GM18909 (cell line): Measurements from ENCODE around the gene SLC35G6.

ENCODE experiments used
- ATAC-seq: cut with Tn5 transposase; IDR thresholded peaks from one replicate; pipeline ENCODE4 v1.9.1; 2021; ENCODE audit warnings: mild to moderate bottlenecking; ENCODE audit not compliant: unreplicated experiment, poor library complexity

Gene SLC35G6

GRCh38 chr17:7499161-7499560 is 17.9 kb downstream of the SLC35G6 start:
- ATAC-seq: no peak

- no peak for ATAC-seq
These were observed 20.5 kb downstream of the SLC35G6 start for GRCh38 chr17:7501729-7502128.

GRCh38 chr17:7502171-7502847 is 21.1 kb downstream of the SLC35G6 start:
- no peak for ATAC-seq

DNA sequence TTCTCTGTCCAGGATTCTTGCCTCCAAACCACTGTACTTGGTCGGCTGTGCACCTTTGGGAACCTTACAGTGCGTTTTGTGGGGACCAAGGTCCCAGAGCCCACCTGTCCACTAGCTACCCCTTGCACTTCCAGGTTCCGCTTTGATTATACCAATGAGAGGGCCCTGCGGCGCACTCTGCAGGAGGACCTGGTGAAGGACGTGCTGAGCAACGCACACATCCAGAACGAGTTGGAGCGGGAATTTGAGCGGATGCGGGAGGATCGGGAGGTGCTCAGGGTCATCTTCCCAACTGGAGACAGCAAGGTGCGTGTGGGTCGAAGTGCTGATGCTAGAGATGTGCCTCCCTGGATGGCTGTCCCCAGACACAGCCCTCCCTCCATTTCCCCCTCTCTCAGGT is 21.7 kb downstream of the SLC35G6 start:
- ATAC-seq: no peak

DNA sequence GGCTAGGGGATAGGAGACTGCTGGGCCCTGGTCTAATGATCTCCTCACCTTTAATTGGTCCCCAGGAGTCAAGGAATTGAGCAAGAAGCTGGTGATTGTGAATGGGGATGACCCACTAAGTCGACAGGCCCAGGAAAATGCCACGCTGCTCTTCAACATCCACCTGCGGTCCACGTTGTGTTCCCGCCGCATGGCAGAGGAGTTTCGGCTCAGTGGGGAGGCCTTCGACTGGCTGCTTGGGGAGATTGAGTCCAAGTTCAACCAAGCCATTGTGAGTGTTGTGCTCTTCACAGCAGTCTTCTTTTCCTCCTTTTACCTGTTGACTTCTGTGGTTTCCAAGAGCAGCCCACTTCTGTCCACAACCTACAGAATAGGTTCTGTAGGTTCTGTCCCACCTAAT is 22.3 kb downstream of the SLC35G6 start:
- ATAC-seq: no peak

DNA sequence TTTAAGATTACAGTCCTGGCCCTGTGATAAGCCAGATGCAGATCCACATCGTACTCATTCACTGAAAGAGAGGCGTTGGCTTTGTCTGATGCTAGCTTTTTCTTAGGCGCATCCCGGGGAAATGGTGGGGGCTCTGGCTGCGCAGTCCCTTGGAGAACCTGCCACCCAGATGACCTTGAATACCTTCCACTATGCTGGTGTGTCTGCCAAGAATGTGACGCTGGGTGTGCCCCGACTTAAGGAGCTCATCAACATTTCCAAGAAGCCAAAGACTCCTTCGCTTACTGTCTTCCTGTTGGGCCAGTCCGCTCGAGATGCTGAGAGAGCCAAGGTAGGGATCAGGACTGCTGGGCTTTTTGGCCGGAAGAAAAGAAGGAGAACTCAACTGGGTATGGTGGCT is 26.9 kb downstream of the SLC35G6 start:
- ATAC-seq: no peak

- no peak for ATAC-seq
These were observed 27.6 kb downstream of the SLC35G6 start for GRCh38 chr17:7508846-7509245.

- ATAC-seq: no peak
These were observed 28.7 kb downstream of the SLC35G6 start for GRCh38 chr17:7509937-7510336.

DNA sequence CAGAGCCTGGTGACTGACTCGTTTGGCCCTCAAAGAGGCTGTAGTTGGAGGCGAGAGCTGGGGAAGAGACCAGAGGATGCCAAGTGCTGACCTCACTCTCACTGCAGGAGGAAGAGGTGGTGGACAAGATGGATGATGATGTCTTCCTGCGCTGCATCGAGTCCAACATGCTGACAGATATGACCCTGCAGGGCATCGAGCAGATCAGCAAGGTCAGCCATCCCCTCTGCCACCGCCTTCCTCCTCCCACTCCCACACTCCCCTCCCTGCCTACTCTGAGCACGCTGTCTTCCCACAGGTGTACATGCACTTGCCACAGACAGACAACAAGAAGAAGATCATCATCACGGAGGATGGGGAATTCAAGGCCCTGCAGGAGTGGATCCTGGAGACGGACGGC is 29.9 kb downstream of the SLC35G6 start:
- ATAC-seq: no peak

- no peak for ATAC-seq
These were observed 30.9 kb downstream of the SLC35G6 start for GRCh38 chr17:7512105-7512504.

DNA sequence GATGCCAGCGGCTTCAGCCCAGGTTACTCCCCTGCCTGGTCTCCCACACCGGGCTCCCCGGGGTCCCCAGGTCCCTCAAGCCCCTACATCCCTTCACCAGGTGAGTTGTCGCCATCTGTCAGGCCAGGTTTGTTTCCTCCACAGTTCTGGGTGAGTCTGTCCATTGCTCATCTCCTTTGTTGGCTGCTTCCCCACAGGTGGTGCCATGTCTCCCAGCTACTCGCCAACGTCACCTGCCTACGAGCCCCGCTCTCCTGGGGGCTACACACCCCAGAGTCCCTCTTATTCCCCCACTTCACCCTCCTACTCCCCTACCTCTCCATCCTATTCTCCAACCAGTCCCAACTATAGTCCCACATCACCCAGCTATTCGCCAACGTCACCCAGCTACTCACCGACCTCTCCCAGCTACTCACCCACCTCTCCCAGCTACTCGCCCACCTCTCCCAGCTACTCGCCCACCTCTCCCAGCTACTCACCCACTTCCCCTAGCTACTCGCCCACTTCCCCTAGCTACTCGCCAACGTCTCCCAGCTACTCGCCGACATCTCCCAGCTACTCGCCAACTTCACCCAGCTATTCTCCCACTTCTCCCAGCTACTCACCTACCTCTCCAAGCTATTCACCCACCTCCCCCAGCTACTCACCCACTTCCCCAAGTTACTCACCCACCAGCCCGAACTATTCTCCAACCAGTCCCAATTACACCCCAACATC is 31.7 kb downstream of the SLC35G6 start:
- no peak for ATAC-seq

DNA sequence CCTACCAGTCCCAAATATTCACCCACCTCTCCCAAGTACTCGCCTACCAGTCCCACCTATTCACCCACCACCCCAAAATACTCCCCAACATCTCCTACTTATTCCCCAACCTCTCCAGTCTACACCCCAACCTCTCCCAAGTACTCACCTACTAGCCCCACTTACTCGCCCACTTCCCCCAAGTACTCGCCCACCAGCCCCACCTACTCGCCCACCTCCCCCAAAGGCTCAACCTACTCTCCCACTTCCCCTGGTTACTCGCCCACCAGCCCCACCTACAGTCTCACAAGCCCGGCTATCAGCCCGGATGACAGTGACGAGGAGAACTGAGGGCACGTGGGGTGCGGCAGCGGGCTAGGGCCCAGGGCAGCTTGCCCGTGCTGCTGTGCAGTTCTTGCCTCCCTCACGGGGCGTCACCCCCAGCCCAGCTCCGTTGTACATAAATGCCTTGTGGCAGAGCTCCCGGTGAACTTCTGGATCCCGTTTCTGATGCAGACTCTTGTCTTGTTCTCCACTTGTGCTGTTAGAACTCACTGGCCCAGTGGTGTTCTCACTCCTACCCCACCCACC is 32.7 kb downstream of the SLC35G6 start:
- no peak for ATAC-seq

DNA sequence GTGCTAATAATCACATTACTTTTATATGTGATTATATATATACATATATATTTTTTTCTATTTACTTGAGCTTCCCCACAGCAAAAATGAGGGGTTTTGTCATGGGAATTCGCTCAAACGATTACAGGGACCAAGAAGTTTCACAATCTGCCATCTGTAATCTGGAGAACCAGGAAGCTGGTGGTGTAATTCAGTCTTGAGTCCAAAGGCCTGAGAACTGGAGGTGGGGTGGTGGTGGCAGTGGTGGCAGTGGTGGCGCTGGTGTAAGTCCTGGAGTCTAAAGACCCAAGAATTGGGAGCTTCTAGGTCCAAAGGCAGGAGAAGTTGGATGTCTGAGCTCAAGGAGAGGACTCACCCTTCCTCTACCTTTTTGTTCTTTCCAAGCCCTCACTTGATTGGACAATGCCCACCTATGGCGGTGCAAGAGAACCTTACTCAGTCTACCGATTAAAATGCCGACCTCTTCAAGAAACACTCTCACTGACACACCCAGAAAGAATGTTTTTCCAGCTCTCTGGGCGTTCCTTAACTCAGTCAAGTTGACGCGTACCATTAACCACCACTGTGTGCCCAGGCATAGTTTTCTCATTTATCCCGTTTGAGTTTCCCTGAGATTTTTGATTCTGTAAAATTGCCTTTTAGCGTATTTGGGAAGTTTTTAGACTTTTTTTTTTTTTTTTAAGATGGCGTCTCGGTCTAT is 34.8 kb downstream of the SLC35G6 start:
- ATAC-seq: no peak

DNA sequence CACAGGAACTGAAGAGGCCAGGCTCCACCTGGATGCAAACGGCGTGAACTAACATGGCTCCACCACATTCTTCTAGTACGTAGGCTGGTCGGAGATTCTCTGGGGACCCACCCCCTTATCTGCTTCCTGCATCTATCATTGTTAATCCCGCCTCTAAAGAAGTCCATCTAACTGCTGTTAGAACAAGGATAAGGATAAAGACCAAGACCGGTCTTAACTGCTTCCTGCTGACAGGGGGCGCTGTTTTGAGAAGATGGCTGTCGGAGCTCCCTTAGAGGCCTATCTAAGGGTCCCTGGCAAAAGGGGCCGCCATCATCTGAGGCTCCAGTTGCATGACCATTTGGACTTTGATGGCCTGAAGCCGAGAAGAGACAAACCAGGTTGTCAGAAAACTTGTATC is 41.8 kb downstream of the SLC35G6 start:
- ATAC-seq: no peak

GRCh38 chr17:7528842-7529241 is 47.6 kb downstream of the SLC35G6 start:
- ATAC-seq: no peak

DNA sequence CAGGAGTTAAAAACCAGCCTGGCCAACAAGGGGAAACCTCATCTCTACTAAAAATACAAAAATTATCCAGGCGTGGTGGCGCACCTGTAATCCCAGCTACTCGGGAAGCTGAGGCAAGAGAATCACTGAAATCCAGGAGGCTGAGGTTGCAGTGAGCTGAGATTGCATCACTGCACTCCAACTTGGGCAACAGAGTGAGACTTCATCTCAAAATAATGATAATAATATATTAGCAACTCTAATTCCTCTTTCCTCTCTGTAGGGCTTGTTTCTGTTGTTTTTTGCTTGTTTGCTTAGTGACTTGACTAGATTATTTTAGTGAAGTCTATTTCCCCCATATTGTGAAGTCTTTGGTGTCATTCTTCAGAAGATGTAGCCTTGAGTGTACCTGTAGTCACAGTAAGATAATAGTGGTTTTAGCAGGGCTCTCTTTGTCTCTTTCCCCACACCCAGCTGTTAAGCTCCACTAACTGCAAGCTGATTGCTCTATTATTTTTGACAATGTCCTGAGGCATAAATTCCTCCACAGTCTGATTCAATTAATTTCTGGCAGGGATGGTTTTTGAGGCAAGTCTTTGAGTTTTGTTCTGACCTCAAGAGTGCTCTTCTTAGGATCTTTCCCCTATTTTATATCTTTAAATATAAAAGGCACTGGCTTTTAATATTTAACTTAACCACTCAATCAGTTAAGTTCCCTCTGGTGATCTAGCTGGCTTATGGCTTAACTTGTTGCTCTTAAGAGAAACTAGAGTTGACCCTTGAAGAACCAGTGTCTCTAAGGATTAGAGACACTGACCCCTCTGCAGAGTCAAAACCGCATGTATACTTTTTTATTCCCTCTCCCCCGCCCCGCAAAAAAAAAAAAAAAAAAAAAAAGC is 49.0 kb downstream of the SLC35G6 start:
- ATAC-seq: no peak
